Vagina (tissue), 2 donors: ENCODE data around the gene CORIN.
"Not testable (repeated sequence)": the region's sequence is repeated elsewhere in the genome, so short reads cannot be mapped to it uniquely, and the experiment has no call there.

ENCODE experiments used
- POLR2A ChIP-seq, 2 donors: fragments of 450-650 bp; IDR thresholded peaks; one replicate each; pipeline ENCODE4 v1.6.1; 2017; ENCODE audit warnings: antibody characterized with exemption in 2 of 2, mild to moderate bottlenecking in 2 of 2, moderate library complexity in 2 of 2
- POLR2AphosphoS5 ChIP-seq, 2 donors: sonication (generic); formaldehyde crosslinking; IDR thresholded peaks; one replicate each; pipeline ENCODE4 v1.9.0; 2017; ENCODE audit warnings: antibody characterized with exemption in 2 of 2, mild to moderate bottlenecking in 2 of 2, low read depth in 1 of 2; ENCODE audit not compliant: insufficient read depth in 1 of 2
- TF ChIP-seq, protein P1 (sequence below), 3 experiments: fragments of 450-650 bp in 2 of 3; fragments of 200-600 bp in 1 of 3; sonication (generic) in 1 of 3; IDR thresholded peaks; one replicate each; pipeline ENCODE4 v1.5.1; 2017 to 2019; ENCODE audit warnings: antibody characterized with exemption in 3 of 3, mild to moderate bottlenecking in 2 of 3, moderate library complexity in 2 of 3

GRCh38 chr4:47753316-47753715, 84.6 kb downstream of the CORIN start:
- not testable (repeated sequence) for TF ChIP-seq POLR2A (IDR thresholded peaks at IDR 0.05); POLR2AphosphoS5 (IDR thresholded peaks at IDR 0.05; ENCODE audit: insufficient read depth in 1 of 2, low read depth in 1 of 2)
- TF ChIP-seq, protein P1, sequence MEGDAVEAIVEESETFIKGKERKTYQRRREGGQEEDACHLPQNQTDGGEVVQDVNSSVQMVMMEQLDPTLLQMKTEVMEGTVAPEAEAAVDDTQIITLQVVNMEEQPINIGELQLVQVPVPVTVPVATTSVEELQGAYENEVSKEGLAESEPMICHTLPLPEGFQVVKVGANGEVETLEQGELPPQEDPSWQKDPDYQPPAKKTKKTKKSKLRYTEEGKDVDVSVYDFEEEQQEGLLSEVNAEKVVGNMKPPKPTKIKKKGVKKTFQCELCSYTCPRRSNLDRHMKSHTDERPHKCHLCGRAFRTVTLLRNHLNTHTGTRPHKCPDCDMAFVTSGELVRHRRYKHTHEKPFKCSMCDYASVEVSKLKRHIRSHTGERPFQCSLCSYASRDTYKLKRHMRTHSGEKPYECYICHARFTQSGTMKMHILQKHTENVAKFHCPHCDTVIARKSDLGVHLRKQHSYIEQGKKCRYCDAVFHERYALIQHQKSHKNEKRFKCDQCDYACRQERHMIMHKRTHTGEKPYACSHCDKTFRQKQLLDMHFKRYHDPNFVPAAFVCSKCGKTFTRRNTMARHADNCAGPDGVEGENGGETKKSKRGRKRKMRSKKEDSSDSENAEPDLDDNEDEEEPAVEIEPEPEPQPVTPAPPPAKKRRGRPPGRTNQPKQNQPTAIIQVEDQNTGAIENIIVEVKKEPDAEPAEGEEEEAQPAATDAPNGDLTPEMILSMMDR (IDR thresholded peaks at IDR 0.05) = not testable (repeated sequence)
